Renal cortical epithelial cell (primary cell): ENCODE results near the gene CDK5. TPM values are rescaled to one million over a fixed set of nuclear protein-coding genes. Genes with fewer than 3 reads are reported as not detected.
A peak's percentile ranks its signal among the peaks of the same experiment; 100 is the strongest.
"Not testable (repeated sequence)": the region's sequence is repeated elsewhere in the genome, so short reads cannot be mapped to it uniquely, and the experiment has no call there.

Experiments
- DNase-seq: peaks from one replicate; pipeline ENCODE4 v3.0.0-alpha.2; 2011; ENCODE audit warnings: low read depth
- total RNA-seq: library from RNA; depleted of rRNA; stranded (reverse); fragments of >200 nt; gene quantifications from 2 replicates; pipeline ENCODE4 v1.2.3, GENCODE V29; 2014

The CDK5 gene
- total RNA-seq, 1 donor from 2014 or later = 16.8 TPM

- no peak for DNase-seq
Observed at GRCh38 chr7:151056666-151057505, 811 bp downstream of the CDK5 start.

GRCh38 chr7:151056283-151056665, 1.4 kb downstream of the CDK5 start:
- no peak for DNase-seq

- no peak for DNase-seq
Observed at GRCh38 chr7:151053751-151054150, 3.9 kb downstream of the CDK5 start.

- DNase-seq = no peak
Observed at GRCh38 chr7:151053096-151053495, 4.6 kb downstream of the CDK5 start.

- peak; percentile 25 for DNase-seq
Observed at GRCh38 chr7:151051108-151051507, 6.6 kb downstream of the CDK5 start.

- DNase-seq = no peak
Observed at GRCh38 chr7:151048911-151049463, 8.7 kb downstream of the CDK5 start.

GRCh38 chr7:151047976-151048815, 9.5 kb downstream of the CDK5 start, which contains the start of gene ASIC3:
ASIC3 (plus strand) TSS chr7:151048531; CDS start chr7:151048886, 355 bp downstream.
- no peak for DNase-seq

- DNase-seq = peak; percentile 21
Observed at GRCh38 chr7:151046603-151047573, 10.8 kb downstream of the CDK5 start.

GRCh38 chr7:151045967-151046366, 11.7 kb downstream of the CDK5 start:
- no peak for DNase-seq

- DNase-seq = no peak
Observed at GRCh38 chr7:151045262-151045661, 12.4 kb downstream of the CDK5 start.

GRCh38 chr7:151043959-151044358, 13.7 kb downstream of the CDK5 start:
- no peak for DNase-seq

- not testable (repeated sequence) for DNase-seq
Observed at GRCh38 chr7:151043449-151043848, 14.2 kb downstream of the CDK5 start.

GRCh38 chr7:151040616-151041375, 16.9 kb downstream of the CDK5 start:
- no peak for DNase-seq

- DNase-seq = no peak
Observed at GRCh38 chr7:151039850-151040548, 17.7 kb downstream of the CDK5 start.

- DNase-seq = peak; percentile 88
Observed at GRCh38 chr7:151038951-151039849, 18.5 kb downstream of the CDK5 start.

- no peak for DNase-seq
Observed at GRCh38 chr7:151035902-151036301, 21.8 kb downstream of the CDK5 start.

- no peak for DNase-seq
Observed at GRCh38 chr7:151035026-151035717, 22.5 kb downstream of the CDK5 start.
